Measurements from ENCODE around the gene ATRAID. TPM values are rescaled to one million over a fixed set of nuclear protein-coding genes. Genes with fewer than 3 reads are reported as not detected.
"Not testable (repeated sequence)": the region's sequence is repeated elsewhere in the genome, so short reads cannot be mapped to it uniquely, and the experiment has no call there.

ATRAID gene
- 78.3 and 82.5 TPM in 2 replicates for total RNA-seq

GRCh38 chr2:27211943-27212625 is at the start of gene ATRAID, which contains the start of gene SLC5A6:
Gene ATRAID, plus strand, starts transcription at chr2:27212041. Its CDS starts 328 bp downstream, at chr2:27212369.
Gene SLC5A6, minus strand, starts transcription at chr2:27212268. Its CDS starts 4,618 bp downstream, at chr2:27207650.
- intact Hi-C loops (cut with micrococcal nuclease) = loop anchor here (1.0 to 5.0 kb wide), 7 partner anchors 78 to 450 kb away; partner anchors contain the start of genes EIF2B4, GTF3C2, KHK and OST4

GRCh38 chr2:27162151-27163121 is 49.4 kb upstream of the ATRAID start:
- intact Hi-C loops (cut with micrococcal nuclease) = no loop called here

- intact Hi-C loops (cut with micrococcal nuclease) = no loop called here
Observed at GRCh38 chr2:27164960-27165763, 46.7 kb upstream of the ATRAID start.

GRCh38 chr2:27170581-27171337 is 41.1 kb upstream of the ATRAID start:
- intact Hi-C loops (cut with micrococcal nuclease) = no loop called here

GRCh38 chr2:27171351-27171848 is 40.4 kb upstream of the ATRAID start:
- intact Hi-C loops (cut with micrococcal nuclease) = no loop called here

- intact Hi-C loops (cut with micrococcal nuclease) = no loop called here
Observed at GRCh38 chr2:27174638-27175037, 37.2 kb upstream of the ATRAID start.

GRCh38 chr2:27175330-27175729 is 36.5 kb upstream of the ATRAID start:
- intact Hi-C loops (cut with micrococcal nuclease) = no loop called here

GRCh38 chr2:27175781-27176180 is 36.1 kb upstream of the ATRAID start:
- intact Hi-C loops (cut with micrococcal nuclease) = not testable (repeated sequence)

- intact Hi-C loops (cut with micrococcal nuclease) = no loop called here
Observed at GRCh38 chr2:27177441-27178351, 34.1 kb upstream of the ATRAID start.

- intact Hi-C loops (cut with micrococcal nuclease) = no loop called here
Observed at GRCh38 chr2:27178469-27178868, 33.4 kb upstream of the ATRAID start.

GRCh38 chr2:27179344-27180000 is 32.4 kb upstream of the ATRAID start:
- intact Hi-C loops (cut with micrococcal nuclease) = no loop called here

- intact Hi-C loops (cut with micrococcal nuclease) = no loop called here
Observed at GRCh38 chr2:27182346-27182745, 29.5 kb upstream of the ATRAID start.

- intact Hi-C loops (cut with micrococcal nuclease) = no loop called here
Observed at GRCh38 chr2:27184115-27184514, 27.7 kb upstream of the ATRAID start.

- intact Hi-C loops (cut with micrococcal nuclease) = no loop called here
Observed at GRCh38 chr2:27185331-27186026, 26.4 kb upstream of the ATRAID start.

GRCh38 chr2:27186613-27187345 is 25.1 kb upstream of the ATRAID start:
- intact Hi-C loops (cut with micrococcal nuclease) = no loop called here

GRCh38 chr2:27189989-27190388 is 21.9 kb upstream of the ATRAID start:
- intact Hi-C loops (cut with micrococcal nuclease) = loop anchor here (2.0 kb wide), 1 partner anchor 229 kb away; no protein-coding TSS in a partner anchor

All from T-helper 2 cell treated with Interferon-gamma antibody and Interleukin-4, amounts not matched to agents 100 ng/mL and 5 ng/mL, for 36 hours (primary cell).